K562 (cell line): ENCODE data around the gene CSNK1G2. TPM values are rescaled to one million over a fixed set of nuclear protein-coding genes. Genes with fewer than 3 reads are reported as not detected.

Source experiments
- ADNP ChIP-seq: fragments of 200-800 bp; sonication (Bioruptor generic); IDR thresholded peaks from 2 replicates; pipeline ENCODE4 v1.6.1; 2016; ENCODE audit warnings: missing genetic modification characterization, missing compliant biosample characterization
- CBX1 ChIP-seq: sonication (generic); IDR thresholded peaks from 2 replicates; pipeline ENCODE4 v1.6.1; 2016; ENCODE audit warnings: antibody characterized with exemption, low read depth, mild to moderate bottlenecking
- CGGBP1 ChIP-seq: fragments of 250-450 bp; sonication (Bioruptor Pico); IDR thresholded peaks from 2 replicates; pipeline ENCODE4 v1.9.0; 2021; ENCODE audit warnings: mild to moderate bottlenecking
- DPF2 ChIP-seq: fragments of 450-650 bp; IDR thresholded peaks from 2 replicates; pipeline ENCODE4 v1.6.1; 2016
- KAT7 ChIP-seq: sonication (generic); formaldehyde crosslinking; IDR thresholded peaks from 2 replicates; pipeline ENCODE4 v1.8.0; 2022; ENCODE audit warnings: missing genetic modification reagents, mild to moderate bottlenecking, borderline replicate concordance
- NBN ChIP-seq: fragments of 450-650 bp; IDR thresholded peaks from 2 replicates; pipeline ENCODE4 v1.6.1; 2016; ENCODE audit warnings: low read depth, mild to moderate bottlenecking
- NEUROD1 ChIP-seq: fragments of 150-350 bp; IDR thresholded peaks from 2 replicates; pipeline ENCODE4 v1.6.1; 2014; ENCODE audit warnings: borderline replicate concordance, low read length, low read depth; ENCODE audit not compliant: partially characterized antibody
- NR1H2 ChIP-seq: sonication (generic); formaldehyde crosslinking; IDR thresholded peaks from 2 replicates; pipeline ENCODE4 v1.4.0; 2020; ENCODE audit warnings: mild to moderate bottlenecking, missing genetic modification reagents
- TAL1 ChIP-seq: fragments of 450-650 bp; IDR thresholded peaks from 2 replicates; pipeline ENCODE4 v1.6.1; 2016; ENCODE audit warnings: mild to moderate bottlenecking
- ZBTB33 ChIP-seq: sonication (generic); formaldehyde crosslinking; IDR thresholded peaks from 2 replicates; pipeline ENCODE4 v1.8.1; 2023; ENCODE audit warnings: mild to moderate bottlenecking, missing genetic modification reagents
- ZBTB40 ChIP-seq, 2 experiments: fragments of 450-650 bp in 1 of 2; sonication (generic) in 1 of 2; formaldehyde crosslinking in 1 of 2; IDR thresholded peaks; 2 replicates each; pipeline versions ENCODE4 v1.7.1 to v1.9.0; 2016 to 2022; ENCODE audit warnings: inconsistent platforms in 1 of 2, mild to moderate bottlenecking in 1 of 2, missing genetic modification reagents in 1 of 2
- ZNF668 ChIP-seq: fragments of 250-450 bp; sonication (Bioruptor Pico); IDR thresholded peaks from 2 replicates; pipeline ENCODE4 v1.8.0; 2022; ENCODE audit warnings: mild to moderate bottlenecking, inconsistent platforms
- ZNF740 ChIP-seq, 3 experiments: fragments of 200-800 bp in 1 of 3; sonication (Bioruptor generic) in 1 of 3; sonication (generic) in 1 of 3; formaldehyde crosslinking in 1 of 3; IDR thresholded peaks; 2 replicates each; pipeline versions ENCODE4 v1.6.1 to v1.8.0; 2016 to 2022; ENCODE audit warnings: mild to moderate bottlenecking in 2 of 3, missing compliant biosample characterization in 2 of 3, missing genetic modification characterization in 2 of 3, missing genetic modification reagents in 1 of 3
- ZNF764 ChIP-seq: fragments of 250-450 bp; sonication (Bioruptor Pico); IDR thresholded peaks from 2 replicates; pipeline ENCODE4 v1.4.0; 2020; ENCODE audit warnings: low read depth, mild to moderate bottlenecking, moderate library complexity
- polyA plus RNA-seq, 8 experiments: library from polyadenylated mRNA; depleted of rRNA in 4 of 8; stranded (reverse) in 5 of 8; unstranded in 3 of 8; fragments of >200 nt; fragmentation: Nextera tagmentation in 2 of 8; fragmentation: Illumina TruSeq in 1 of 8; extraction: Ambion mirVana in 2 of 8; extraction: Trizol in 1 of 8; gene quantifications; 2 replicates each; pipeline versions ENCODE4 v1.2.1 to v1.2.3, GENCODE V29; 2011 to 2014; ENCODE audit warnings: inconsistent platforms in 1 of 8, missing spikeins in 1 of 8
- total RNA-seq, 7 experiments: library from RNA; depleted of rRNA in 6 of 7; stranded (reverse); fragments of >200 nt in 6 of 7; fragmentation: Illumina TruSeq in 2 of 7; extraction: Trizol in 2 of 7; gene quantifications; 2 replicates each; pipeline versions ENCODE4 v1.2.1 to v1.2.3, GENCODE V29; 2011 to 2021; ENCODE audit warnings: low replicate concordance in 1 of 7

The CSNK1G2 gene
- total and polyA plus RNA-seq, 9 of the 15 experiments (the other 6 are each of a cell fraction or from before 2014, with no cell fraction given), result 0.48 to 119 (median 49.5) TPM

- TF ChIP-seq CGGBP1 (0 out of 2 replicates have a peak, but pooled peaks have one; percentile 21), ZNF764 (CRISPR knock-in tag) (peak; percentile 87), CBX1 (peak; percentile 90), KAT7 (CRISPR knock-in tag) (0 out of 2 replicates have a peak, but pooled peaks have one; percentile 18), ZNF668 (0 out of 2 replicates have a peak, but pooled peaks have one; percentile 22), DPF2 (0 out of 2 replicates have a peak, but pooled peaks have one; percentile 48), ADNP (tag) (peak; percentile 100), ZBTB40 (IDR thresholded peaks at IDR 0.05) (peak; percentile 63; the same call in 1 of the 2 replicates), ZBTB40 (CRISPR knock-in tag; IDR thresholded peaks at IDR 0.05) (no peak), ZNF740 (CRISPR knock-in tag; IDR thresholded peaks at IDR 0.05) (no peak), ZNF740 (tag; IDR thresholded peaks at IDR 0.05) (no peak), NEUROD1 (no peak), NR1H2 (no peak), ZBTB33 (CRISPR knock-in tag) (no peak), NBN (peak; percentile 69), TAL1 (no peak)
Observed at GRCh38 chr19:1904860-1905109, 36.2 kb upstream of the CSNK1G2 start (continued).
